Keratinocyte (primary cell): ENCODE results near the gene LHPP. TPM values are rescaled to one million over a fixed set of nuclear protein-coding genes. Genes with fewer than 3 reads are reported as not detected.

Source experiments
- DNase-seq: peaks from one replicate; pipeline ENCODE4 v3.0.0-alpha.2; 2011; ENCODE audit warnings: low read depth, missing footprints, low spot score
- FAIRE-seq: peaks from 2 replicates; lab custom pipeline; 2011; peaks lifted over from hg19 to GRCh38; lab: Jason Lieb, UNC
- H2AFZ ChIP-seq: 2 replicates; pipeline ENCODE4 v1.6.0; 2012; ENCODE audit warnings: low read length, control low read depth, inconsistent platforms; ENCODE audit not compliant: control insufficient read depth
- H3K27ac ChIP-seq: 2 replicates; pipeline ENCODE4 v1.5.1; 2011; ENCODE audit warnings: low read length; ENCODE audit not compliant: control insufficient read depth, insufficient read depth
- H3K27me3 ChIP-seq: 3 replicates; pipeline ENCODE4 v1.6.0; 2011; ENCODE audit warnings: low read length; ENCODE audit not compliant: control insufficient read depth, insufficient read depth; ENCODE audit errors: extremely low read depth
- H3K36me3 ChIP-seq, 2 experiments: 2 replicates in 1 of 2; 3 replicates in 1 of 2; pipeline ENCODE4 v1.5.1; 2011; ENCODE audit warnings: low read length in 2 of 2, mild to moderate bottlenecking in 1 of 2; ENCODE audit not compliant: control insufficient read depth in 2 of 2, insufficient read depth in 2 of 2; ENCODE audit errors: extremely low read depth in 1 of 2
- H3K4me1 ChIP-seq: 3 replicates; pipeline ENCODE4 v1.5.1; 2011; ENCODE audit warnings: low read length; ENCODE audit not compliant: control insufficient read depth, insufficient read depth; ENCODE audit errors: extremely low read depth
- H3K4me2 ChIP-seq: 3 replicates; pipeline ENCODE4 v1.6.0; 2011; ENCODE audit warnings: low read depth, low read length; ENCODE audit not compliant: control insufficient read depth, insufficient read depth; ENCODE audit errors: extremely low read depth
- H3K4me3 ChIP-seq, 3 experiments: fragments of 200-600 bp in 1 of 3; sonication (generic) in 1 of 3; 2 replicates in 2 of 3; 3 replicates in 1 of 3; pipeline ENCODE4 v1.5.1; 2011 to 2016; ENCODE audit warnings: low read length in 3 of 3, mild to moderate bottlenecking in 3 of 3, control low read depth in 2 of 3, inconsistent platforms in 1 of 3, low read depth in 1 of 3, mixed read lengths in 1 of 3, mixed run types in 1 of 3, moderate library complexity in 1 of 3; ENCODE audit not compliant: control insufficient read depth in 2 of 3, insufficient read depth in 2 of 3; ENCODE audit errors: extremely low read depth in 1 of 3
- H3K79me2 ChIP-seq: 2 replicates; pipeline ENCODE4 v1.6.0; 2012; ENCODE audit warnings: low read length; ENCODE audit not compliant: control insufficient read depth, insufficient read depth
- H3K9ac ChIP-seq: 3 replicates; pipeline ENCODE4 v1.6.0; 2011; ENCODE audit warnings: low read length; ENCODE audit not compliant: control insufficient read depth, insufficient read depth; ENCODE audit errors: extremely low read depth
- H3K9me1 ChIP-seq: 3 replicates; pipeline ENCODE4 v1.6.0; 2011; ENCODE audit warnings: low read length; ENCODE audit not compliant: control insufficient read depth, insufficient read depth; ENCODE audit errors: extremely low read depth
- H3K9me3 ChIP-seq: 2 replicates; pipeline ENCODE4 v1.5.1; 2012; ENCODE audit warnings: low read depth, low read length; ENCODE audit not compliant: control insufficient read depth
- H4K20me1 ChIP-seq: 3 replicates; pipeline ENCODE4 v1.6.0; 2011; ENCODE audit warnings: low read length; ENCODE audit not compliant: control insufficient read depth, insufficient read depth; ENCODE audit errors: extremely low read depth
- CTCF ChIP-seq, 3 experiments: IDR thresholded peaks in 1 of 3; conservative IDR thresholded peaks in 1 of 3; optimal IDR thresholded peaks in 1 of 3; 2 replicates in 2 of 3; 3 replicates in 1 of 3; pipeline versions ENCODE3 to v1.5.1; 2011; ENCODE audit warnings: low read length in 3 of 3, mild to moderate bottlenecking in 3 of 3, moderate library complexity in 2 of 3, control low read depth in 1 of 3, inconsistent platforms in 1 of 3; ENCODE audit not compliant: insufficient read depth in 2 of 3; ENCODE audit errors: extremely low read depth in 1 of 3
- EZH2 ChIP-seq: IDR thresholded peaks from one replicate; pipeline ENCODE4 v1.6.1; 2012; ENCODE audit warnings: inconsistent platforms, mild to moderate bottlenecking, low read length, moderate library complexity
- dilution Hi-C: fragments of 300-500 bp; cut with MboI; formaldehyde crosslinking; loops from one replicate; pipeline ENCODE4 v1.7.0; 2020; ENCODE audit warnings: low sequenced_read_pairs; ENCODE audit not compliant: extremely low pct_ligation_motif_present
- polyA plus RNA-seq, 5 experiments: library from polyadenylated mRNA; depleted of rRNA in 3 of 5; stranded (reverse) in 3 of 5; stranded (forward) in 1 of 5; unstranded in 1 of 5; fragments of >200 nt; gene quantifications; 1 replicate in 1 of 5; 2 replicates in 3 of 5; 3 replicates in 1 of 5; pipeline versions ENCODE4 v1.2.1 to v1.2.3, GENCODE V29; 2011 to 2012; ENCODE audit warnings: missing spikeins in 2 of 5, low read depth in 1 of 5, low replicate concordance in 1 of 5

The LHPP gene
- polyA plus RNA-seq, 1 donor (not counting 4 experiments of a cell fraction or from before 2014, with no cell fraction given), result 13.1 TPM

- Histone ChIP-seq H3K4me1 (peaks cover 5% of the 10 kb centered on the region), H3K9me1 (no peaks in the 10 kb centered on the region), H3K79me2 (no peaks in the 10 kb centered on the region), H3K9ac (no peak overlapping the region), H3K9me3 (no peaks in the 10 kb centered on the region), H3K36me3 (no peaks in the 10 kb centered on the region), H4K20me1 (no peaks in the 10 kb centered on the region), H3K27me3 (no peaks in the 10 kb centered on the region), H3K4me2 (no peak overlapping the region), H3K4me3 (no peak overlapping the region), H2AFZ (no peak overlapping the region), H3K27ac (no peak overlapping the region)
- dilution Hi-C loops, result no loop called here
- no peak for FAIRE-seq
- TF ChIP-seq CTCF (optimal IDR thresholded peaks at IDR 0.05 in 1 of 3, IDR thresholded peaks at IDR 0.05 in 1 of 3, conservative IDR thresholded peaks at IDR 0.05 in 1 of 3; ENCODE audit: extremely low read depth in 1 of 3, insufficient read depth in 2 of 3, low read length in 3 of 3), result no peak
- no peak for TF ChIP-seq EZH2
- DNase-seq, result no peak
These were observed 112.3 kb downstream of the LHPP start for GRCh38 chr10:124573726-124574455.

GRCh38 chr10:124574456-124575070 lies 112.9 kb downstream of the LHPP start:
- Histone ChIP-seq H3K4me2 (no peak overlapping the region), H3K27me3 (no peaks in the 10 kb centered on the region), H3K9me3 (no peaks in the 10 kb centered on the region), H3K36me3 (no peaks in the 10 kb centered on the region), H3K4me1 (peaks cover 5% of the 10 kb centered on the region), H3K9me1 (no peaks in the 10 kb centered on the region), H2AFZ (no peak overlapping the region), H4K20me1 (no peaks in the 10 kb centered on the region), H3K9ac (no peak overlapping the region), H3K79me2 (no peaks in the 10 kb centered on the region), H3K27ac (no peak overlapping the region), H3K4me3 (no peak overlapping the region)
- dilution Hi-C loops, result no loop called here
- TF ChIP-seq CTCF (optimal IDR thresholded peaks at IDR 0.05 in 1 of 3, IDR thresholded peaks at IDR 0.05 in 1 of 3, conservative IDR thresholded peaks at IDR 0.05 in 1 of 3; ENCODE audit: extremely low read depth in 1 of 3, insufficient read depth in 2 of 3, low read length in 3 of 3) (no peak), EZH2 (no peak)
- FAIRE-seq (no peak), DNase-seq (no peak)
